Measurements from ENCODE around the gene OR52B2. TPM values are rescaled to one million over a fixed set of nuclear protein-coding genes. Genes with fewer than 3 reads are reported as not detected.
"Not testable (repeated sequence)": the region's sequence is repeated elsewhere in the genome, so short reads cannot be mapped to it uniquely, and the experiment has no call there.

Gene OR52B2
- total and polyA plus RNA-seq, 12 donors = not detected

GRCh38 chr11:6156628-6157359 lies 13.3 kb downstream of the OR52B2 start:
- WGBS, 2 donors = 73 to 84% methylated on average over 7 of the region's 7 CpGs

DNA sequence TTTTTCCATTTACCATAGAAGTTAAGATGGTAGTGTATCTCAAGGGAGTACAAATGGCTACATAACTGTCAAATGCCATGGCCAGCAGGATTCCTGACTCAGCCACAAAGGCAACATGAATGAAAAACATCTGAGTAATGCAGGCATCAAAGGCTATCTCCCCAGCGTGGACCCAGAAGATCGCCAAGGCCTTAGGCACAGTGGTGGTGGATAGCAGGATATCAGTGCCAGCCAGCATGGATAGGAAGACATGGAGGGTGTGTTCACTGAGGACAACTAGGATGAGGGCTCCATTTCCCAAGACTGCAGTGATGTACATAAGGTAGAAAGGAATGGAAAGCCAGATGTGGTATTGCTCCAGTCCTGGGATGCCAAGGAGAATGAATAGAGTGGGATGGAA lies 18.0 kb downstream of the OR52B2 start:
- WGBS, 2 donors = 71% methylated on average over 2 of the region's 2 CpGs
- no peak for ATAC-seq
- peaks cover 0 to 8% (median 0%) of the 10 kb centered on the region in 11 donors for H3K9me3 ChIP-seq

More at GRCh38 chr11:6156628-6157359, 13.3 kb downstream of the OR52B2 start:
- ATAC-seq (no peak), DNase-seq (no peak)
- H3K4me1 ChIP-seq = no peaks in the 10 kb centered on the region
- H3K9me3 ChIP-seq = no peaks in the 10 kb centered on the region
- intact Hi-C loops (cut with DNase I) = loop anchor here in 1 of 10 donors (2.0 kb wide), 1 partner anchor 18 kb away; no protein-coding TSS in a partner anchor
- no peak overlapping the region for H3K4me3 ChIP-seq
- TF ChIP-seq CTCF (IDR thresholded peaks at IDR 0.05) = no peak
- H3K27me3 ChIP-seq = no peaks in the 10 kb centered on the region
- H3K36me3 ChIP-seq = no peaks in the 10 kb centered on the region
- H3K27ac ChIP-seq = no peak overlapping the region

GRCh38 chr11:6151117-6151516 lies 19.0 kb downstream of the OR52B2 start:
- Histone ChIP-seq H3K9me3 (peaks cover 0 to 8% (median 0%) of the 10 kb centered on the region in 11 donors), H3K4me3 (no peak overlapping the region), H3K36me3 (no peaks in the 10 kb centered on the region), H3K27ac (no peak overlapping the region), H3K4me1 (no peaks in the 10 kb centered on the region), H3K27me3 (no peaks in the 10 kb centered on the region)
- 36 to 49% methylated on average over 1 of the region's 1 CpG for WGBS, 2 donors
- DNase-seq = no peak
- intact Hi-C loops (cut with DNase I) = no loop called here
- TF ChIP-seq CTCF (IDR thresholded peaks at IDR 0.05) = no peak
- no peak for ATAC-seq

More for the DNA sequence above, 18.0 kb downstream of the OR52B2 start:
- no peaks in the 10 kb centered on the region for H3K27me3 ChIP-seq
- H3K27ac ChIP-seq = no peak overlapping the region
- intact Hi-C loops (cut with DNase I) = no loop called here
- H3K4me3 ChIP-seq = no peak overlapping the region
- H3K4me1 ChIP-seq = no peaks in the 10 kb centered on the region
- no peak for TF ChIP-seq CTCF (IDR thresholded peaks at IDR 0.05)
- no peaks in the 10 kb centered on the region for H3K36me3 ChIP-seq
- DNase-seq = no peak

DNA sequence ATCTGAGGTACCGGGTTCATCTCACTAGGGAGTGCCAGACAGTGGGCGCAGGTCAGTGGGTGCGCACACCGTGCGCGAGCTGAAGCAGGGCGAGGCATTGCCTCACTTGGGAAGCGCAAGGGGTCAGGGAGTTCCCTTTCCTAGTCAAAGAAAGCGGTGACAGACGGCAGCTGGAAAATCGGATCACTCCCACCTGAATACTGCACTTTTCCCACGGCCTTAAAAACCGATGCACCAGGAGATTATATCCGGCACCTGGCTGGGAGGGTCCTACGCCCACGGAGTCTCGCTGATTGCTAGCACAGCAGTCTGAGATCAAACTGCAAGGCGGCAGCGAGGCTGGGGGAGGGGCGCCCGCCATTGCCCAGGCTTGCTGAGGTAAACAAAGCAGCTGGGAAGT lies 26.4 kb downstream of the OR52B2 start:
- H3K27me3 ChIP-seq; H3K9me3 ChIP-seq; H3K4me1 ChIP-seq; H3K36me3 ChIP-seq; intact Hi-C loops (cut with DNase I); H3K4me3 ChIP-seq; DNase-seq; ATAC-seq; H3K27ac ChIP-seq: not testable (repeated sequence)
- 57 to 63% methylated on average over 10 to 13 of the region's 21 CpGs for WGBS, 2 donors

GRCh38 chr11:6142936-6143335 lies 27.2 kb downstream of the OR52B2 start:
- Histone ChIP-seq H3K4me1 (no peaks in the 10 kb centered on the region), H3K27ac (no peak overlapping the region), H3K9me3 (peaks cover 0 to 4% (median 0%) of the 10 kb centered on the region in 11 donors), H3K4me3 (no peak overlapping the region), H3K36me3 (no peaks in the 10 kb centered on the region), H3K27me3 (no peaks in the 10 kb centered on the region)
- intact Hi-C loops (cut with DNase I) = no loop called here
- DNase-seq (no peak), ATAC-seq (no peak)
- TF ChIP-seq CTCF (IDR thresholded peaks at IDR 0.05) = no peak

DNA sequence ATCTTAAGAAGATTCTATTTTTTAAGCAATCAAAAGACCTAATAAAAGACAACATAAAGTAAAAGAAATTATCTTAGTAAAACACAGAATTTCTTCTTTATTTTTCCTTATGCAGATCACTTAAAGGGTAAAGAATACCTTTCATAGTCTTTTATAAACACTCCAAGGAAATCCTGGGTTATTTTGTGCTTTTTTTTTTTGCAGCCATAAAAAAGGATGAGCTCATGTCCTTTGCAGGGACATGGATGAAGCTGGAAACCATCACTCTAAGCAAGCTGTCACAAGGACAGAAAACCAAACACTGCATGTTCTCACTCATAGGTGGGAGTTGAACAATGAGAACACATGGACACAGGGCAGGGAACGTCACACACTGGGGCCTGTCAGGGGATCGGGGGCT lies 34.2 kb downstream of the OR52B2 start:
- H3K27ac ChIP-seq; H3K4me3 ChIP-seq; DNase-seq; H3K27me3 ChIP-seq; intact Hi-C loops (cut with DNase I); H3K36me3 ChIP-seq; H3K9me3 ChIP-seq; ATAC-seq; H3K4me1 ChIP-seq: not testable (repeated sequence)
- 9 to 28% methylated on average over 2 of the region's 2 CpGs for WGBS, 2 donors
